K562 (cell line): Measurements from ENCODE around the gene SLC6A9. TPM values are rescaled to one million over a fixed set of nuclear protein-coding genes. Genes with fewer than 3 reads are reported as not detected.

Source experiments
- ATAC-seq: fragments of 200-7000 bp; cut with Tn5 transposase; 3 replicates; pipeline ENCODE4 v1.9.1; 2020; ENCODE audit warnings: moderate library complexity
- BruUV-seq: library from RNA; stranded (reverse); fragments of 400-500 nt; replicated peaks from 2 replicates; lab custom pipeline; 2021; lab: Mats Ljungman, UMichigan
- CTCF ChIA-PET: fragments of 300-600 bp; formaldehyde crosslinking; extraction: SDS; loops from one replicate; lab custom pipeline; 2021; ENCODE audit warnings: low intra/inter-chr PET ratio; lab: Yijun Ruan, JAX
- POLR2A ChIA-PET: fragments of 300-600, 350-650 bp; sonication (Branson Sonifier 250); formaldehyde crosslinking; extraction: SDS; loops from one replicate; lab custom pipeline; 2021; ENCODE audit warnings: antibody characterized with exemption, inconsistent platforms; lab: Yijun Ruan, JAX
- DNase-seq, 4 experiments: peaks; one replicate each; pipeline versions ENCODE4 v3.0.0 to v3.0.0-alpha.2; 2011 to 2018; ENCODE audit warnings: low spot score in 3 of 4, mixed read lengths in 3 of 4; ENCODE audit errors: extremely low read depth in 1 of 4
- FAIRE-seq: peaks from 2 replicates; lab custom pipeline; 2011; peaks lifted over from hg19 to GRCh38; lab: Jason Lieb, UNC
- H2AFZ ChIP-seq: 2 replicates; pipeline ENCODE4 v1.6.0; 2011; ENCODE audit warnings: low read depth, low read length, control low read depth, inconsistent platforms
- H3K27ac ChIP-seq: fragments of 200-600 bp; 3 replicates; pipeline ENCODE4 v1.8.0; 2011; ENCODE audit warnings: low read depth, mild to moderate bottlenecking, control low read depth, inconsistent platforms, low read length, moderate library complexity, mixed read lengths; ENCODE audit errors: extremely low read depth
- H3K27me3 ChIP-seq, 2 experiments: fragments of 300-600 bp in 1 of 2; 2 replicates in 1 of 2; 3 replicates in 1 of 2; pipeline versions ENCODE4 v1.6.0 to v1.8.0; 2011; ENCODE audit warnings: inconsistent platforms in 2 of 2, low read length in 2 of 2, mild to moderate bottlenecking in 1 of 2, mixed read lengths in 1 of 2, moderate library complexity in 1 of 2; ENCODE audit not compliant: control insufficient read depth in 2 of 2, insufficient read depth in 2 of 2
- H3K36me3 ChIP-seq: fragments of 300-600 bp; 3 replicates; pipeline ENCODE4 v1.8.0; 2011; ENCODE audit warnings: mild to moderate bottlenecking, low read length, inconsistent platforms; ENCODE audit not compliant: control insufficient read depth, insufficient read depth
- H3K4me1 ChIP-seq, 2 experiments: fragments of 200-600 bp in 1 of 2; replicated peaks in 1 of 2; 2 replicates in 1 of 2; 3 replicates in 1 of 2; pipeline versions ENCODE4 v1.5.1 to v1.8.0; 2011; ENCODE audit warnings: inconsistent platforms in 2 of 2, low read length in 2 of 2, mild to moderate bottlenecking in 1 of 2, mixed read lengths in 1 of 2, moderate library complexity in 1 of 2; ENCODE audit not compliant: control insufficient read depth in 2 of 2, insufficient read depth in 2 of 2
- H3K4me2 ChIP-seq: 2 replicates; pipeline ENCODE4 v1.6.1; 2011; ENCODE audit warnings: low read length, control low read depth, inconsistent platforms, mixed read lengths; ENCODE audit not compliant: insufficient read depth
- H3K4me3 ChIP-seq: fragments of 200-600 bp; sonication (generic), shearing (Covaris generic); 2 replicates; pipeline ENCODE4 v1.5.1; 2016; ENCODE audit warnings: control low read depth, inconsistent platforms
- H3K79me2 ChIP-seq: fragments of 200-600 bp; 3 replicates; pipeline ENCODE4 v1.8.0; 2011; ENCODE audit warnings: low read length, inconsistent platforms; ENCODE audit not compliant: control insufficient read depth, insufficient read depth
- H3K9ac ChIP-seq, 2 experiments: 2 replicates each; pipeline versions ENCODE4 v1.6.0 to v1.6.1; 2011; ENCODE audit warnings: low read depth in 2 of 2, low read length in 2 of 2, control low read depth in 1 of 2, inconsistent platforms in 1 of 2, mild to moderate bottlenecking in 1 of 2, mixed read lengths in 1 of 2; ENCODE audit not compliant: insufficient read depth in 1 of 2
- H3K9me1 ChIP-seq: one replicate; pipeline ENCODE4 v1.6.0; 2011; ENCODE audit warnings: inconsistent platforms, mild to moderate bottlenecking, low read length, moderate library complexity; ENCODE audit not compliant: control insufficient read depth, insufficient read depth
- H3K9me3 ChIP-seq: replicated peaks from 2 replicates; pipeline ENCODE4 v1.5.1; 2011; ENCODE audit warnings: low read depth, low read length, inconsistent platforms; ENCODE audit not compliant: control insufficient read depth, insufficient read depth
- H4K20me1 ChIP-seq: replicated peaks from 2 replicates; pipeline ENCODE4 v1.6.1; 2011; ENCODE audit warnings: low read length, inconsistent platforms, mixed read lengths; ENCODE audit not compliant: control insufficient read depth, insufficient read depth
- CBX2 ChIP-seq: fragments of 200-600 bp; sonication (generic); IDR thresholded peaks from one replicate; pipeline ENCODE4 v1.6.1; 2012; ENCODE audit warnings: mild to moderate bottlenecking, low read length, inconsistent platforms; ENCODE audit not compliant: insufficient read depth, poor library complexity, severe bottlenecking
- CEBPG ChIP-seq, 3 experiments: fragments of 200-800 bp in 1 of 3; sonication (Bioruptor generic) in 1 of 3; sonication (generic) in 1 of 3; formaldehyde crosslinking in 1 of 3; IDR thresholded peaks in 2 of 3; conservative IDR thresholded peaks in 1 of 3; 2 replicates each; pipeline versions ENCODE4 v1.6.1 to v1.8.0; 2016 to 2022; ENCODE audit warnings: missing compliant biosample characterization in 2 of 3, missing genetic modification characterization in 2 of 3, mild to moderate bottlenecking in 1 of 3, missing genetic modification reagents in 1 of 3
- ELF4 ChIP-seq: fragments of 450-650 bp; formaldehyde crosslinking; IDR thresholded peaks from 2 replicates; pipeline ENCODE4 v1.4.0; 2022; ENCODE audit warnings: missing genetic modification characterization
- ETV6 ChIP-seq, 3 experiments: fragments of 150-350 bp in 1 of 3; sonication (generic) in 1 of 3; formaldehyde crosslinking in 1 of 3; IDR thresholded peaks; 2 replicates each; pipeline versions ENCODE4 v1.6.1 to v1.8.0; 2014 to 2022; ENCODE audit warnings: borderline replicate concordance in 2 of 3, low read depth in 2 of 3, antibody characterized with exemption in 1 of 3, low read length in 1 of 3, mild to moderate bottlenecking in 1 of 3, missing genetic modification reagents in 1 of 3
- FOXA3 ChIP-seq, 2 experiments: fragments of 450-650 bp in 1 of 2; sonication (generic) in 1 of 2; formaldehyde crosslinking; IDR thresholded peaks in 1 of 2; conservative IDR thresholded peaks in 1 of 2; 2 replicates each; pipeline versions ENCODE4 v1.4.0 to v1.8.0; 2020 to 2022; ENCODE audit warnings: mild to moderate bottlenecking in 2 of 2, missing genetic modification reagents in 1 of 2
- JUN ChIP-seq, 2 experiments: sonication (generic) in 1 of 2; formaldehyde crosslinking in 1 of 2; IDR thresholded peaks; 2 replicates each; pipeline versions ENCODE4 v1.6.1 to v1.8.0; 2012 to 2022; ENCODE audit warnings: borderline replicate concordance in 2 of 2, mild to moderate bottlenecking in 2 of 2, improper control_type of control experiment in 1 of 2, low read depth in 1 of 2, low read length in 1 of 2, missing genetic modification reagents in 1 of 2
- MCM2 ChIP-seq: fragments of 450-650 bp; IDR thresholded peaks from 2 replicates; pipeline ENCODE4 v1.6.1; 2017; ENCODE audit warnings: low read depth, mild to moderate bottlenecking
- MTA2 ChIP-seq: fragments of 450-650 bp; IDR thresholded peaks from 2 replicates; pipeline ENCODE4 v1.6.1; 2016; ENCODE audit warnings: low read depth
- PHB2 ChIP-seq: fragments of 450-650 bp; IDR thresholded peaks from 2 replicates; pipeline ENCODE4 v1.6.1; 2017; ENCODE audit warnings: low read depth
- RFX1 ChIP-seq: fragments of 450-650 bp; IDR thresholded peaks from 2 replicates; pipeline ENCODE4 v1.6.1; 2016; ENCODE audit warnings: mild to moderate bottlenecking, moderate library complexity
- ZBTB43 ChIP-seq: sonication (generic); formaldehyde crosslinking; IDR thresholded peaks from 2 replicates; pipeline ENCODE4 v1.8.0; 2023; ENCODE audit warnings: mild to moderate bottlenecking, missing genetic modification reagents
- ZNF232 ChIP-seq: sonication (generic); formaldehyde crosslinking; IDR thresholded peaks from 2 replicates; pipeline ENCODE4 v1.8.0; 2022; ENCODE audit warnings: mild to moderate bottlenecking, missing genetic modification reagents
- WGBS: fragments of 100-300 bp; shearing (Covaris generic); methylation state at CpG from one replicate; pipeline ENCODE4 v1.1.6; 2016; ENCODE audit warnings: low coverage, mixed read lengths; ENCODE audit not compliant: insufficient coverage; ENCODE audit errors: missing lambda C conversion rate; 5-methylcytosine and 5-hydroxymethylcytosine counted together
- in situ Hi-C: fragments of 300-500 bp; cut with MboI; formaldehyde crosslinking; loops from 4 replicates; pipeline ENCODE4 v1.15.0; 2018; ENCODE audit warnings: inconsistent platforms, mixed read lengths
- intact Hi-C: fragments of 100-400 bp; cut with micrococcal nuclease; formaldehyde crosslinking; loops from 2 replicates; pipeline ENCODE4 v1.14.2; 2022
- polyA plus RNA-seq, 8 experiments: library from polyadenylated mRNA; depleted of rRNA in 4 of 8; stranded (reverse) in 5 of 8; unstranded in 3 of 8; fragments of >200 nt; fragmentation: Nextera tagmentation in 2 of 8; fragmentation: Illumina TruSeq in 1 of 8; extraction: Ambion mirVana in 2 of 8; extraction: Trizol in 1 of 8; gene quantifications; 2 replicates each; pipeline versions ENCODE4 v1.2.1 to v1.2.3, GENCODE V29; 2011 to 2014; ENCODE audit warnings: inconsistent platforms in 1 of 8, missing spikeins in 1 of 8
- total RNA-seq, 7 experiments: library from RNA; depleted of rRNA in 6 of 7; stranded (reverse); fragments of >200 nt in 6 of 7; fragmentation: Illumina TruSeq in 2 of 7; extraction: Trizol in 2 of 7; gene quantifications; 2 replicates each; pipeline versions ENCODE4 v1.2.1 to v1.2.3, GENCODE V29; 2011 to 2021; ENCODE audit warnings: low replicate concordance in 1 of 7
- TF ChIP-seq, protein P1 (sequence below), 2 experiments: fragments of 450-650 bp; IDR thresholded peaks; 2 replicates each; pipeline ENCODE4 v1.6.1; 2016

The SLC6A9 gene
- total and polyA plus RNA-seq, 9 of the 15 experiments (the other 6 are each of a cell fraction or from before 2014, with no cell fraction given) = 0.17 to 18.7 (median 2.9) TPM

- Histone ChIP-seq H3K9ac (peak overlapping the region; percentile 88 to 98), H4K20me1 (peaks cover 24% of the 10 kb centered on the region), H3K27me3 (no peaks in the 10 kb centered on the region), H3K79me2 (peaks cover 58% of the 10 kb centered on the region), H2AFZ (peak overlapping the region; percentile 97), H3K36me3 (peaks cover 61% of the 10 kb centered on the region), H3K4me2 (peak overlapping the region; percentile 90), H3K4me3 (peak overlapping the region; percentile 87), H3K27ac (peak overlapping the region; percentile 89), H3K4me1 (peaks cover 41 to 69% of the 10 kb centered on the region in 2 experiments), H3K9me1 (peaks cover 10% of the 10 kb centered on the region), H3K9me3 (no peaks in the 10 kb centered on the region)
- 51% methylated on average over 9 of the region's 9 CpGs for WGBS
- intact Hi-C loops = loop anchor here (1.0 to 2.0 kb wide), 2 partner anchors 17 to 28 kb away; partner anchors contain the start of genes CCDC24 and IPO13
- ChIA-PET POLR2A (interaction anchor here (0.7 to 2.1 kb wide), 7 partner anchors 13 to 519 kb away, joined by 3 to 7 read pairs (median 3); no protein-coding TSS in a partner anchor), CTCF (no interaction called here)
- FAIRE-seq = no peak
- DNase-seq = peak in 1 of 4 experiments; percentile 29
- BruUV-seq = no TSS peak
- ATAC-seq = no peak
- in situ Hi-C loops = no loop called here
- TF ChIP-seq ZBTB43 (CRISPR knock-in tag) = 0 out of 2 replicates have a peak, but pooled peaks have one; percentile 16
- TF ChIP-seq FOXA3 (CRISPR knock-in tag; conservative IDR thresholded peaks at IDR 0.05 in 1 of 2, IDR thresholded peaks at IDR 0.05 in 1 of 2) = peak in 1 of 2 experiments; percentile 73; a peak in 1 of 4 replicates
- TF ChIP-seq CBX2 = no peak
- no peak for TF ChIP-seq ETV6 (IDR thresholded peaks at IDR 0.05; ENCODE audit: borderline replicate concordance in 1 of 2, low read depth in 2 of 2, low read length in 1 of 2)
- TF ChIP-seq ETV6 (CRISPR knock-in tag; IDR thresholded peaks at IDR 0.05; ENCODE audit: borderline replicate concordance) = no peak
- TF ChIP-seq, protein P1, sequence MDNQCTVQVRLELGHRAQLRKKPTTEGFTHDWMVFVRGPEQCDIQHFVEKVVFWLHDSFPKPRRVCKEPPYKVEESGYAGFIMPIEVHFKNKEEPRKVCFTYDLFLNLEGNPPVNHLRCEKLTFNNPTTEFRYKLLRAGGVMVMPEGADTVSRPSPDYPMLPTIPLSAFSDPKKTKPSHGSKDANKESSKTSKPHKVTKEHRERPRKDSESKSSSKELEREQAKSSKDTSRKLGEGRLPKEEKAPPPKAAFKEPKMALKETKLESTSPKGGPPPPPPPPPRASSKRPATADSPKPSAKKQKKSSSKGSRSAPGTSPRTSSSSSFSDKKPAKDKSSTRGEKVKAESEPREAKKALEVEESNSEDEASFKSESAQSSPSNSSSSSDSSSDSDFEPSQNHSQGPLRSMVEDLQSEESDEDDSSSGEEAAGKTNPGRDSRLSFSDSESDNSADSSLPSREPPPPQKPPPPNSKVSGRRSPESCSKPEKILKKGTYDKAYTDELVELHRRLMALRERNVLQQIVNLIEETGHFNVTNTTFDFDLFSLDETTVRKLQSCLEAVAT (IDR thresholded peaks at IDR 0.05) = peak in 1 of 2 experiments; percentile 47; a peak in 1 of 4 replicates
- no peak for TF ChIP-seq JUN (IDR thresholded peaks at IDR 0.05; ENCODE audit: borderline replicate concordance, low read depth, low read length)
- TF ChIP-seq JUN (CRISPR knock-in tag; IDR thresholded peaks at IDR 0.05; ENCODE audit: borderline replicate concordance) = 0 out of 2 replicates have a peak, but pooled peaks have one; percentile 36
- TF ChIP-seq CEBPG (CRISPR knock-in tag; IDR thresholded peaks at IDR 0.05) = 0 out of 2 replicates have a peak, but pooled peaks have one; percentile 15
- no peak for TF ChIP-seq CEBPG (tag; conservative IDR thresholded peaks at IDR 0.05 in 1 of 2, IDR thresholded peaks at IDR 0.05 in 1 of 2)
- TF ChIP-seq ELF4 (CRISPR knock-in tag) = 0 out of 2 replicates have a peak, but pooled peaks have one; percentile 8
- TF ChIP-seq MTA2 = 0 out of 2 replicates have a peak, but pooled peaks have one; percentile 14
- TF ChIP-seq RFX1 = no peak
- no peak for TF ChIP-seq MCM2
- peak; percentile 33; the same call in 1 of the 2 replicates for TF ChIP-seq PHB2
- 0 out of 2 replicates have a peak, but pooled peaks have one; percentile 46 for TF ChIP-seq ZNF232 (CRISPR knock-in tag)
Measured at GRCh38 chr1:43973981-43974442, 57.2 kb downstream of the SLC6A9 start.
